NT2/D1 (cell line): ENCODE results near the gene EP400.

Experiments
- YY1 ChIP-seq: IDR thresholded peaks from 2 replicates; pipeline ENCODE4 v1.6.1; 2011; ENCODE audit not compliant: insufficient read length, insufficient read depth
- ZNF274 ChIP-seq: IDR thresholded peaks from 2 replicates; pipeline ENCODE4 v1.6.1; 2011; ENCODE audit warnings: mild to moderate bottlenecking, low read depth, low read length

DNA sequence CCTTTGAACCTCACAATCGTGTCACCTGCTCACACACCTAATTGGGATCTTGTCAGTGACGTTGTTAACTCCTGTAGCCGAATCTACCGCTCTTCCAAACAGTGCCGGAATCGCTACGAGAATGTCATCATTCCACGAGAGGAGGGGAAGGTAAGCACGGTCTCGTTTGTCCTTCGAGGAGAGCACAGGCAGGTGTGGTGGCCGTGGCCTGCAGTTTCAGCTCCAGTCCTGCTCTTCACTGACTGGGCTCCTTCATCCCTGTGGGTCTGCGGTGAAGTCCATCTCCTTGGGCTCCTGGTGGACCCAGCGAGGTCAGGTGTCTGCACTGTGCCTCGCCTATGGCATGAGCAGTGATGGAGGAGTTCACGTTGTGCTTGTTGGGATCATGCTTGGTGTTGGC, 96.0 kb downstream of the EP400 start:
- TF ChIP-seq YY1 (no peak), ZNF274 (no peak)
